HepG2 (cell line): Measurements from ENCODE around the gene VGF. TPM values are rescaled to one million over a fixed set of nuclear protein-coding genes. Genes with fewer than 3 reads are reported as not detected.

Source experiments
- ATF7 ChIP-seq, 2 experiments: fragments of 450-650 bp in 1 of 2; sonication (generic) in 1 of 2; formaldehyde crosslinking in 1 of 2; IDR thresholded peaks; 2 replicates each; pipeline versions ENCODE4 v1.4.0 to v1.6.1; 2016 to 2020; ENCODE audit warnings: antibody characterized with exemption in 1 of 2, mild to moderate bottlenecking in 1 of 2, missing genetic modification reagents in 1 of 2
- CEBPB ChIP-seq: IDR thresholded peaks from 2 replicates; pipeline ENCODE4 v1.6.1; 2011; ENCODE audit warnings: low read depth, low read length, improper control_type of control experiment, borderline replicate concordance
- DPF2 ChIP-seq: sonication (generic); formaldehyde crosslinking; IDR thresholded peaks from 2 replicates; pipeline ENCODE4 v1.4.0; 2020; ENCODE audit warnings: mild to moderate bottlenecking, low read depth, missing genetic modification reagents, borderline replicate concordance
- FOSL2 ChIP-seq: sonication (generic); formaldehyde crosslinking; IDR thresholded peaks from 2 replicates; pipeline ENCODE4 v1.4.0; 2020; ENCODE audit warnings: missing genetic modification reagents
- FOXM1 ChIP-seq: sonication (generic); formaldehyde crosslinking; IDR thresholded peaks from 2 replicates; pipeline ENCODE4 v1.5.0; 2020; ENCODE audit warnings: missing genetic modification reagents
- HIC2 ChIP-seq: sonication (generic); formaldehyde crosslinking; IDR thresholded peaks from 2 replicates; pipeline ENCODE4 v1.9.0; 2022; ENCODE audit warnings: low read depth, missing genetic modification reagents
- MTA1 ChIP-seq: sonication (generic); formaldehyde crosslinking; IDR thresholded peaks from 2 replicates; pipeline ENCODE4 v1.4.0; 2020; ENCODE audit warnings: missing genetic modification reagents, mild to moderate bottlenecking, borderline replicate concordance
- MXI1 ChIP-seq: IDR thresholded peaks from 3 replicates; pipeline ENCODE4 v1.6.1; 2012; ENCODE audit warnings: low read depth, low read length, inconsistent platforms, borderline replicate concordance
- PHF8 ChIP-seq: sonication (generic); formaldehyde crosslinking; IDR thresholded peaks from 2 replicates; pipeline ENCODE4 v1.5.0; 2020; ENCODE audit warnings: missing genetic modification reagents
- PTBP1 ChIP-seq: fragments of 200-400 bp; formaldehyde crosslinking; IDR thresholded peaks from 2 replicates; pipeline ENCODE4 v1.6.1; 2018; ENCODE audit warnings: low read length, low read depth; ENCODE audit not compliant: poor library complexity, severe bottlenecking
- RBAK ChIP-seq: sonication (generic); formaldehyde crosslinking; IDR thresholded peaks from 2 replicates; pipeline ENCODE4 v1.5.1; 2020; ENCODE audit warnings: mild to moderate bottlenecking, missing genetic modification reagents
- ZBTB46 ChIP-seq: sonication (generic); formaldehyde crosslinking; IDR thresholded peaks from 2 replicates; pipeline ENCODE4 v1.4.0; 2020; ENCODE audit warnings: mild to moderate bottlenecking, missing genetic modification reagents, borderline replicate concordance
- ZNF205 ChIP-seq: IDR thresholded peaks from 2 replicates; pipeline ENCODE4 v1.6.1; 2018; ENCODE audit warnings: missing biosample characterization, missing genetic modification reagents
- ZNF275 ChIP-seq: sonication (generic); formaldehyde crosslinking; IDR thresholded peaks from 2 replicates; pipeline ENCODE4 v1.8.0; 2022; ENCODE audit warnings: missing genetic modification reagents, mild to moderate bottlenecking, inconsistent platforms, borderline replicate concordance
- ZNF549 ChIP-seq: sonication (generic); formaldehyde crosslinking; IDR thresholded peaks from 2 replicates; pipeline ENCODE4 v1.5.0; 2020; ENCODE audit warnings: missing genetic modification reagents
- ZNF710 ChIP-seq: sonication (generic); formaldehyde crosslinking; IDR thresholded peaks from 2 replicates; pipeline ENCODE4 v1.5.0; 2020; ENCODE audit warnings: mild to moderate bottlenecking, missing genetic modification reagents, borderline replicate concordance
- polyA plus RNA-seq, 8 experiments: library from polyadenylated mRNA; depleted of rRNA in 3 of 8; stranded (reverse) in 7 of 8; unstranded in 1 of 8; fragments of >200 nt; fragmentation: Illumina TruSeq in 4 of 8; extraction: Trizol in 4 of 8; gene quantifications; 2 replicates each; pipeline versions ENCODE4 v1.2.1 to v1.2.3, GENCODE V29; 2011 to 2016; ENCODE audit warnings: low read depth in 4 of 8, missing spikeins in 1 of 8, mixed read lengths in 1 of 8; ENCODE audit not compliant: insufficient read depth in 1 of 8
- total RNA-seq, 5 experiments: library from RNA; depleted of rRNA; stranded (reverse); fragments of >200 nt; fragmentation: Illumina TruSeq; extraction: Trizol; gene quantifications; 2 replicates each; pipeline ENCODE4 v1.2.3, GENCODE V29; 2016; ENCODE audit warnings: low read depth in 1 of 5
- TF ChIP-seq, protein P1 (sequence below): sonication (generic); formaldehyde crosslinking; IDR thresholded peaks from 2 replicates; pipeline ENCODE4 v1.4.0; 2020; ENCODE audit warnings: mild to moderate bottlenecking, missing genetic modification reagents
- TF ChIP-seq, protein P2 (sequence below): sonication (generic); formaldehyde crosslinking; IDR thresholded peaks from 2 replicates; pipeline ENCODE4 v1.4.0; 2020; ENCODE audit warnings: missing genetic modification reagents, borderline replicate concordance

Gene VGF
- total and polyA plus RNA-seq, 2 of the 13 experiments (the other 11 are each of a cell fraction or from before 2014, with no cell fraction given), result 0.12 to 0.46 TPM

- TF ChIP-seq ZNF205, result 0 out of 2 replicates have a peak, but pooled peaks have one; percentile 20
- no peak for TF ChIP-seq CEBPB
- TF ChIP-seq ZBTB46 (CRISPR knock-in tag), result no peak
- no peak for TF ChIP-seq RBAK (CRISPR knock-in tag)
- TF ChIP-seq, protein P1, sequence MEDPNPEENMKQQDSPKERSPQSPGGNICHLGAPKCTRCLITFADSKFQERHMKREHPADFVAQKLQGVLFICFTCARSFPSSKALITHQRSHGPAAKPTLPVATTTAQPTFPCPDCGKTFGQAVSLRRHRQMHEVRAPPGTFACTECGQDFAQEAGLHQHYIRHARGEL (CRISPR knock-in tag), result no peak
- TF ChIP-seq PTBP1, result no peak
- TF ChIP-seq PHF8 (CRISPR knock-in tag), result peak; percentile 81
- TF ChIP-seq ZNF275 (CRISPR knock-in tag), result peak; percentile 89
- TF ChIP-seq ZNF710 (CRISPR knock-in tag), result peak; percentile 74
- TF ChIP-seq DPF2 (CRISPR knock-in tag), result no peak
- no peak for TF ChIP-seq FOSL2 (CRISPR knock-in tag)
- no peak for TF ChIP-seq ATF7 (IDR thresholded peaks at IDR 0.05)
- no peak for TF ChIP-seq ATF7 (CRISPR knock-in tag; IDR thresholded peaks at IDR 0.05)
- TF ChIP-seq MTA1 (CRISPR knock-in tag), result no peak
- TF ChIP-seq HIC2 (CRISPR knock-in tag), result no peak
- TF ChIP-seq, protein P2, sequence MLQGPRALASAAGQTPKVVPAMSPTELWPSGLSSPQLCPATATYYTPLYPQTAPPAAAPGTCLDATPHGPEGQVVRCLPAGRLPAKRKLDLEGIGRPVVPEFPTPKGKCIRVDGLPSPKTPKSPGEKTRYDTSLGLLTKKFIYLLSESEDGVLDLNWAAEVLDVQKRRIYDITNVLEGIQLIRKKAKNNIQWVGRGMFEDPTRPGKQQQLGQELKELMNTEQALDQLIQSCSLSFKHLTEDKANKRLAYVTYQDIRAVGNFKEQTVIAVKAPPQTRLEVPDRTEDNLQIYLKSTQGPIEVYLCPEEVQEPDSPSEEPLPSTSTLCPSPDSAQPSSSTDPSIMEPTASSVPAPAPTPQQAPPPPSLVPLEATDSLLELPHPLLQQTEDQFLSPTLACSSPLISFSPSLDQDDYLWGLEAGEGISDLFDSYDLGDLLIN (CRISPR knock-in tag), result peak; percentile 17; the same call in 1 of the 2 replicates
- no peak for TF ChIP-seq FOXM1
- TF ChIP-seq ZNF549 (CRISPR knock-in tag), result no peak
- TF ChIP-seq MXI1, result no peak
These were observed 36.6 kb upstream of the VGF start (continued) for GRCh38 chr7:101201695-101202602.
